Spleen (tissue), 7 donors: ENCODE results near the gene KLK5.

ENCODE experiments used
- POLR2A ChIP-seq, 3 donors: fragments of 450-650 bp; IDR thresholded peaks; one replicate each; pipeline ENCODE4 v1.5.1; 2017; ENCODE audit warnings: antibody characterized with exemption in 3 of 3, mild to moderate bottlenecking in 1 of 3
- POLR2AphosphoS5 ChIP-seq, 3 donors: sonication (generic); formaldehyde crosslinking; IDR thresholded peaks; one replicate each; pipeline ENCODE4 v1.5.1; 2017; ENCODE audit warnings: antibody characterized with exemption in 3 of 3
- TF ChIP-seq, protein P1 (sequence below), 11 experiments: fragments of 200-600 bp in 7 of 11; fragments of 450-650 bp in 4 of 11; sonication (generic) in 4 of 11; IDR thresholded peaks in 8 of 11; conservative IDR thresholded peaks in 3 of 11; 1 replicate in 7 of 11; 2 replicates in 4 of 11; pipeline versions ENCODE4 v1.4.0 to v1.8.0; 2016 to 2021; ENCODE audit warnings: antibody characterized with exemption in 11 of 11, inconsistent platforms in 4 of 11, mild to moderate bottlenecking in 1 of 11
- donor health status: DM: no; HTN: no; CAD: no; lungs with moderate emphysema.
- donor health status: DM: no; HTN: no; CAD: no.
- donor health status: DM: no; HTN: no; CAD: no.

DNA sequence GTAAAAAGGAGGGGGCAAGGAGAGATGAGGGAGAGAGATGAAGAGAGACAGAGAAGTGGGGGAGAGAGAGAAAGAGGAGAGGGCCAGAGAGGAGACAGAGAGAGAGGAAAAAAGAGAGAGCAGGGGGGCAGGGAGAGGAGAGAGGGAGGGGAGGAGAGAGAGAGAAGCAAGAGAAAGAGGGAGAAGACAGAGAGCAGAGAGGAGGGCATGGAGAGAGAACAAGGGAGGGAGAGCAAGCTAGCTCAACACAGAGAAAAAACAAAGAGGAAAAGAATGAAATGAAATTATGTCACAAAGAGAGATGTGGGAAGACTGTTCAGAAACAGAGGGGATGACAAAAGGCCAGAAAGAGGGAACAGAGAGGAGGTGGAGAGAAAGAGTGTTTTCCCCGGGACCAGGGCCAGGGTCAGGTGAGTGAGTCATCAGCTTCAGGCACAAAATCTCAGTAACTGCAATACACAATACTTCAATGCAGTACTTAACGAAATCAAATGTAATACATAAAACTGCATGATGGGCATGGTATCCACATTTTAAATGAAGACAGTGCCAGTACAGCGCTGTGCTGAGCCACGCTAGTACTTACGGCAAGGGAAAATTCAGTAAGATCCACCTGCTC is 26.0 kb upstream of the KLK5 start:
- TF ChIP-seq POLR2A (IDR thresholded peaks at IDR 0.05), result no peak
- TF ChIP-seq, protein P1, sequence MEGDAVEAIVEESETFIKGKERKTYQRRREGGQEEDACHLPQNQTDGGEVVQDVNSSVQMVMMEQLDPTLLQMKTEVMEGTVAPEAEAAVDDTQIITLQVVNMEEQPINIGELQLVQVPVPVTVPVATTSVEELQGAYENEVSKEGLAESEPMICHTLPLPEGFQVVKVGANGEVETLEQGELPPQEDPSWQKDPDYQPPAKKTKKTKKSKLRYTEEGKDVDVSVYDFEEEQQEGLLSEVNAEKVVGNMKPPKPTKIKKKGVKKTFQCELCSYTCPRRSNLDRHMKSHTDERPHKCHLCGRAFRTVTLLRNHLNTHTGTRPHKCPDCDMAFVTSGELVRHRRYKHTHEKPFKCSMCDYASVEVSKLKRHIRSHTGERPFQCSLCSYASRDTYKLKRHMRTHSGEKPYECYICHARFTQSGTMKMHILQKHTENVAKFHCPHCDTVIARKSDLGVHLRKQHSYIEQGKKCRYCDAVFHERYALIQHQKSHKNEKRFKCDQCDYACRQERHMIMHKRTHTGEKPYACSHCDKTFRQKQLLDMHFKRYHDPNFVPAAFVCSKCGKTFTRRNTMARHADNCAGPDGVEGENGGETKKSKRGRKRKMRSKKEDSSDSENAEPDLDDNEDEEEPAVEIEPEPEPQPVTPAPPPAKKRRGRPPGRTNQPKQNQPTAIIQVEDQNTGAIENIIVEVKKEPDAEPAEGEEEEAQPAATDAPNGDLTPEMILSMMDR (IDR thresholded peaks at IDR 0.05 in 8 of 11, conservative IDR thresholded peaks at IDR 0.05 in 3 of 11), result no peak
- TF ChIP-seq POLR2AphosphoS5 (IDR thresholded peaks at IDR 0.05), result no peak
